ENCODE results near the gene TPM3. TPM values are rescaled to one million over a fixed set of nuclear protein-coding genes. Genes with fewer than 3 reads are reported as not detected.

Gene TPM3
- total RNA-seq, 3 donors from 2014 or later: 236 to 302 (median 245) TPM

GRCh38 chr1:154158307-154159125, 33.4 kb downstream of the TPM3 start:
- no peaks in the 10 kb centered on the region for H3K9me3 ChIP-seq
- TF ChIP-seq POLR2A (IDR thresholded peaks at IDR 0.05): no peak
- no peak for TF ChIP-seq POLR2AphosphoS5 (IDR thresholded peaks at IDR 0.05)
- no peak for TF ChIP-seq CTCF (IDR thresholded peaks at IDR 0.05)
- no peaks in the 10 kb centered on the region for H3K27me3 ChIP-seq
- H3K36me3 ChIP-seq: no peaks in the 10 kb centered on the region
- H3K4me3 ChIP-seq: no peak overlapping the region
- H3K4me1 ChIP-seq: no peaks in the 10 kb centered on the region
- DNase-seq (ENCODE audit: low spot score in 2 of 2): no peak
- H3K27ac ChIP-seq: peak overlapping the region in 1 of 2 donors; percentile 30
- intact Hi-C loops (cut with DNase I; ENCODE audit: low total_unique reads): no loop called here

GRCh38 chr1:154157520-154158306, 34.2 kb downstream of the TPM3 start:
- Histone ChIP-seq H3K9me3 (no peaks in the 10 kb centered on the region), H3K4me3 (no peak overlapping the region), H3K27ac (peak overlapping the region in 1 of 2 donors; percentile 30), H3K4me1 (no peaks in the 10 kb centered on the region), H3K27me3 (no peaks in the 10 kb centered on the region), H3K36me3 (no peaks in the 10 kb centered on the region)
- no peak for DNase-seq (ENCODE audit: low spot score in 2 of 2)
- intact Hi-C loops (cut with DNase I; ENCODE audit: low total_unique reads): no loop called here
- no peak for TF ChIP-seq POLR2A (IDR thresholded peaks at IDR 0.05)
- no peak for TF ChIP-seq POLR2AphosphoS5 (IDR thresholded peaks at IDR 0.05)
- no peak for TF ChIP-seq CTCF (IDR thresholded peaks at IDR 0.05)

GRCh38 chr1:154155251-154155650, 36.6 kb downstream of the TPM3 start:
- no peaks in the 10 kb centered on the region for H3K27me3 ChIP-seq
- no peaks in the 10 kb centered on the region for H3K9me3 ChIP-seq
- no peak overlapping the region for H3K4me3 ChIP-seq
- no peak for TF ChIP-seq POLR2A (IDR thresholded peaks at IDR 0.05)
- TF ChIP-seq POLR2AphosphoS5 (IDR thresholded peaks at IDR 0.05): no peak
- TF ChIP-seq CTCF (IDR thresholded peaks at IDR 0.05): no peak
- H3K36me3 ChIP-seq: no peaks in the 10 kb centered on the region
- H3K27ac ChIP-seq: peak overlapping the region in 1 of 2 donors; percentile 77
- intact Hi-C loops (cut with DNase I; ENCODE audit: low total_unique reads): no loop called here
- no peaks in the 10 kb centered on the region for H3K4me1 ChIP-seq
- no peak for DNase-seq (ENCODE audit: low spot score in 2 of 2)

GRCh38 chr1:154154534-154155191, 37.2 kb downstream of the TPM3 start, which contains the start of gene NUP210L:
TSS of gene NUP210L (minus strand) at chr1:154155073.
- no peaks in the 10 kb centered on the region for H3K36me3 ChIP-seq
- H3K4me1 ChIP-seq: no peaks in the 10 kb centered on the region
- intact Hi-C loops (cut with DNase I; ENCODE audit: low total_unique reads): no loop called here
- DNase-seq (ENCODE audit: low spot score in 2 of 2): no peak
- no peaks in the 10 kb centered on the region for H3K9me3 ChIP-seq
- TF ChIP-seq POLR2A (IDR thresholded peaks at IDR 0.05): no peak
- TF ChIP-seq CTCF (IDR thresholded peaks at IDR 0.05): no peak
- no peak for TF ChIP-seq POLR2AphosphoS5 (IDR thresholded peaks at IDR 0.05)
- H3K4me3 ChIP-seq: no peak within 1 kb of the TSS
- peak within 1 kb of the TSS; percentile 43 to 77 for H3K27ac ChIP-seq
- no peaks in the 10 kb centered on the region for H3K27me3 ChIP-seq

Measured in breast epithelium (tissue), 4 donors.